Activated naive CD4-positive, alpha-beta T cell treated with anti-CD3 and anti-CD28 coated beads, Interleukin-2, amount 50 U/mL, for 16 hours (primary cell): Measurements from ENCODE around the gene TSKU.

Experiments used
- DNase-seq: peaks from one replicate; pipeline ENCODE4 v3.0.0-alpha.2; 2020

The TSKU gene

GRCh38 chr11:76770642-76771445 lies 12.3 kb upstream of the TSKU start:
- no peak for DNase-seq

DNA sequence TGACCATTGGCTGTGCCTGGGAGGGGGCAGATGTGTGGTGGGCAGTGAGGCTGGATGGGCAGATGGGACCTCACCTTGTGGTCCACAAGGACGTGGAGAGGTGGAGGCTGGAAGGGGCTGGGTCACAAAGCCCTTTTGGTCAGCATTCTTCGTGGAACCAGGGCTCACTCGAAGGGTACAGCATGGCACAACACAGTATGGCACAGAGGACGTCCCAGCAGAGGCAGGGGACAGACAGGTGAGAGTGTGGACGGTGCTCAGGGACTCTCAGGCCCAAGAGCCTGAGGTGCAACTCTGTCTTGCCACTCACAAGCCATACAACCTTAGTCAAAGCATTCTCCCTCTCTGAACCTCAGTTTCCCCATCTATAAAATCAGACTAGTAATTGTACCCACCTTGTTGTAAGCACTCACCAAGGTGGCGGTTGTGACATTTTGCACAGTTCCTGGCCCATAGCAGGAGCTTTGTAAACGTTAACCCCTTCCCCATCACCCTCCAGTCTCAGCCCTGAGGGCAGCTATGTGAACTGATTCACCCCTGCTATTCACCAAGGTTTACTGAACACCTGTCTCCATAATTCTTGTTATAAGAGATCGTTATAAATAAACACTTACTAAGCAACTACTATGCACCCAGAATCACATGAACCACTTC lies 11.6 kb upstream of the TSKU start:
- no peak for DNase-seq

GRCh38 chr11:76772100-76772782 lies 10.9 kb upstream of the TSKU start:
- no peak for DNase-seq

DNA sequence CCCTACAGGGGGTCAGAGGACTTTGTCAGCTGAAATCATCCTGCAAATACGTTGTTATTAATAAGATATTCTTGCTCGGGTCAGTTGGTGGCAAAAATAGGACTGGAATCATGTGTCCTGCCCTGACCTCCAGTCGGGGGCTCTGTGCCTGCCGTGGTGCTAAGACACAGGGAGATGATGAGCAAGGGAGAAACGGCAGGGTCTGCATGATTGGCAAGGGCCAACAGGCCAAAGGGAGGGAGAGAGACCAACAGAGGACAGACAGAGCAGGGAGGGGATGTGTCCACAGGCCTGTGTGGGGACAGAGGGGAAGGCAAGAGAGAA lies 10.4 kb upstream of the TSKU start:
- DNase-seq: no peak

DNA sequence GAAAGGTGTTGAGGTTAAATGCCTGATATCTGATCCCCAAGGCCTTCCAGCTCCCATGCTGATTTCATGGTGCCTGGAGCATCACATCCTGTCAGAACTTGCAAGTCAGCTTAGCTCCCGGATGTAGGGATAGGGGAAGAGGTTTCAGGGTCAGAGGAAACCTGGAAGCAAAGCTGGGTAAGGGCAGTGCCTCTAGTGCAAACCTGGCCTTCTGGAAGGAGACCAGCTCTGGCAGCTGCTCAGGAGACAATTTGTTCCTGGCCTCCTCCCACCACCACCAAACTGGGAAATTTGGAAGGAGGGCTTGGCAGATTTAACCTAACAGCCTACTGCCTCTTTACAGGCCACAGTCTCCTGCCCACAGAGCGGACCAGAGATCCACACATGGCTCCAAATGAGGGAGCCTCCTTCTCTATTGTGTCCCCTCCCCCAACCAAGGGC lies 9.2 kb upstream of the TSKU start:
- DNase-seq: no peak

- DNase-seq: no peak
Observed at GRCh38 chr11:76776472-76776871, 6.7 kb upstream of the TSKU start.

DNA sequence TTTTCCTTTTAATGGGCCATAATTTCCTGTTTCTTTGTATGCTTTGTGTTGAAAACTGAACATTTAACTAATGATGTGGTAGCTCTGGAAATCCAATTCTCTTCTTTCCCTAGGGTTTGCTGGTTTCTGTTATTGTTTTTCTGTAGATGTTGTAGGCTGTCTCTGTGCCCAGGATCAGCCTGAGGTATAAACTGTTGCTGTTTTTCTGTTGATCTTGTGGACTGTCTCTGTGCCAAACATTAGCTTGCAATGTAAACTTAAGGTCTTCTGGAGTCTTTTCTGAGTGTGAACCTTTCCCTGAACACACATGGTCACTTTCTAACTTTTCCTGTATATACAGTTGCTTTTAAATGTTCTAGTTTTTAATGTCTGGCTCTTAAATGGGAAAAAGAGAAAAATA lies 5.9 kb upstream of the TSKU start:
- no peak for DNase-seq

GRCh38 chr11:76777876-76778275 lies 5.3 kb upstream of the TSKU start:
- no peak for DNase-seq

GRCh38 chr11:76778874-76779273 lies 4.3 kb upstream of the TSKU start:
- DNase-seq: no peak

- DNase-seq: no peak
Observed at GRCh38 chr11:76781046-76781801, 1.9 kb upstream of the TSKU start.

DNA sequence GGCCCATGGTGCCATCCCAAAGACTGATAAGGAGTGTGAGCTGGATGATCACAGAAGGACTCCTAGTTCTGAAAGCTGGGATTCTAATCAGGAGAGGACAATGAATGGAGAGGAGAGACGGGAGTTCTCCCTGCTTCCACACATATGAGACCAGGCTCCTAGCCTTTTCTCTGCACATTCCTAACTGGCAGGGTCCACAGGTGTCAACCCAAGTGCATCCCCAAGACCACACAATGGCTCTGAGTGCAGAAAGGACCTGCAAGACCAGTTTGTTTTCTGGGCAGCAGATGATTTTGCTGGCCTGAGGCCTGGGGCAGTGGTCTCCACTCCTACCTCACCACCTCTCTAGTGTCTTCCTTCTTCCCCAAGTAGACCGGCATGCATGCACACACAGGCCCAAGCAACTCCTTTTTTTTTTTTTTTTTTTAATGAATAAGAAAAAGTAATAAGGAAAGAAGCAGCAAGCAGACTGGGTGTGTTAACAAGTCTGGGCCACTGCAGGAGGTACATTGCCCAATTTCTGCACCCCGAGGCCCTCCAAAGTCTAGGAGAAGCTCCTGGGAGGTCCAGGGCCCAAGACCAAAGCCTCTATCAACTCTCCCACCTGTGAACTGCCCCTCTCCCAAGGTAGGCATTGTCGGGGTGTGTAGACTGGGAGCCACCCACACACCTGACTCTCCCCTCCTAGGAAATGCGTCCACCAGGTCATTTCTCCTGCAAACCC lies 1.2 kb upstream of the TSKU start:
- DNase-seq: no peak

DNA sequence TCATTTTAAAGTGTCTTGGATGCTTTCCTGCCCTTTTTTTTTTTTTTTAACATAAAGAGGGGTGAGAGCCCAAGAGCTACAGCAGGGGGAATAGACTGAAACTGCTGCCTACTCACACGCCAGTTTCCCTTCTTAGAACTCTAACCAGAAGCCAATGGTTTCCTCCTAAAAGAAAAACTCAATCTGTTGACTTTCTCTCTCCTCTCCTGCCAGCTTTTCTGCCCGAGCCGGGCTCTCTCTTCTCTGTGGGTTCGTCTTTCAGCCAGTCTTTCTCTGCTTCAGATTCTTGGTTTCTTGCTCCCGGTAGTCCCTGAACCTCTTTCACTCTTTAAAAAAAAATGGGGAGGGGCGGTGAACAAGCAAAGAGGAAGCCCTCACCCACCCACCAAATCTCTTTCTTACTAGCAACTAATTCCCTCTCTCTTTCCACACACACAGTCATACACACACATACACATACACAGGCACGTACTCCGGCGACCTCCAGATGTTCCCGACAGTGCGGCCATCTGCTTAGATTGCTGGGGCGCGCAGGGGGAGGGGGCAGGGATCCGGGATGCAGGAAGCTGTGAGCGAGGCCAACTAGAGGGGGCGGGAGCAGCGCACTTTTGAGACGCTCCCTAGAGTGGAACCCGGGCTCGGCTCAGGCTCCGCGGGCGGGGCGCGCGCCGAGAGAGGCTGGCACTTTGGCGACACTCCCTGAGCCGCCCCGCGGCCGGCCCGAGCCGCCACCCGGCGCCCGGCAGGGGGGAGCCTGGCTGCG lies 444 bp upstream of the TSKU start:
- peak; percentile 39 for DNase-seq

GRCh38 chr11:76783896-76784813 lies 999 bp downstream of the TSKU start:
- no peak for DNase-seq

GRCh38 chr11:76785513-76785912 lies 2.4 kb downstream of the TSKU start:
- no peak for DNase-seq

DNA sequence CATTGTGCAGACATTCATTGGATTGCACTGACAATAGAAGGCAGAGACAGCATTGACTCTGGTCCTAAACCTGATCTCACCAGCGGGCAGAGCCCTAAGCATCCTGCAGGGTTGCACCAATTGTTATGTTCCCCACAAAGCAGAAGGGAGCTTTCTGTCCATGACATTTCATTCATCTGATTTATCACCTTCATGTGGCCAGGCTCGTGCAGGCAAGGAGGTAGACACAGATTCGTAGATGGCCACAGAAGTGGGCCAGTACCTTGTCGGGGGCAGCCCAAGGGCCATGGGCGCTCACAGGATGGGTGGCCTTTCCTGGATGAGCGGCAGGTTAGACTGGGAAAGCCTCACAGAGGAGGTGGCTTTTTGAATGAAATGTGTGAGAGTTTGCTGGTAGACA lies 2.9 kb downstream of the TSKU start:
- DNase-seq: no peak

DNA sequence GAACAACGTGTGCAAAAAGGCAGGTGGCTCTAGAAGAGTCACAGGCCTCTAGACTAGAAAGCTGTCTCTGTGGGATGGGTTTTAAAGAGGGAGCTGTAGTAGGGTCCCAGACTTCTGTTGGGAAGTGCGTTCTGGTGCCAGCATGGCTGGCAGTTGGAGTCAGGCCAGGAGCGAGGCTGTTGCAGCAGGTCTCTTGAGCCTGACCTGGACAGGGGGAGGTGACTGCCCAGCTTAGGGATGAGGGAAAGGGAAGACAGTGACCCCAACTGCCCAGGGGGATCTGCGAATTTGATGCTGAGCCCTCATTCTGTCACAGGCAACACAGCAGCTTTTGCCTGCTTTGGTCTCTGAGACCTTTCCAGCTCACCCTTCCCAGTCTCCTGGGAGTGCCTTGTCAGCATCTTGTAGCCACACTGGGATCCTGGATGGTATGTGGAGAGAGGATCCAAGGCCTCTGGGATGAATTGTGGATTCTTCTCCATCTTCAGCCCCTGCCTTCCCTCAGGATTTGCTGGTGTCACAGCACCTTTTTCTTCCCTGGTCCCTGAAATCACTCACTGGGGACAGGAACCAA lies 3.4 kb downstream of the TSKU start:
- DNase-seq: no peak

DNA sequence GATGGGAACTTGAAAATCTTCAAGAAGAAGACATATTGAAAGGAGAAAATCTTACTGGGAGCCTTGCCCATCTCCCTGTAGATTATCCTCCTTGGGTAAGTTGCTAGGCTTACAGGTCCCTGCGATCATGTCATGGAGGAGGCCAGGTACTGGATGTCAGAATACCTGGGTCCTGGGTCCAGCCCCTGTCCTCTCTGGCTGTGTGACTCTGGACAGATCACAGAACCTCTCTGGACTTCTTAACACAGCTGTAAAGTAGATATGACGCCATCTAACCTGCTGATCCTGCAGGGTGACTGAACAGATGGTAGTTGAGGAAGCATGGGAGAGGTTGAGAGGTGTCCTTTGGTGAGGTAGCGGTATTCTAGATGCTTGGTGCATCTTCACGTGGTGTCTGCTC lies 4.1 kb downstream of the TSKU start:
- DNase-seq: no peak

DNA sequence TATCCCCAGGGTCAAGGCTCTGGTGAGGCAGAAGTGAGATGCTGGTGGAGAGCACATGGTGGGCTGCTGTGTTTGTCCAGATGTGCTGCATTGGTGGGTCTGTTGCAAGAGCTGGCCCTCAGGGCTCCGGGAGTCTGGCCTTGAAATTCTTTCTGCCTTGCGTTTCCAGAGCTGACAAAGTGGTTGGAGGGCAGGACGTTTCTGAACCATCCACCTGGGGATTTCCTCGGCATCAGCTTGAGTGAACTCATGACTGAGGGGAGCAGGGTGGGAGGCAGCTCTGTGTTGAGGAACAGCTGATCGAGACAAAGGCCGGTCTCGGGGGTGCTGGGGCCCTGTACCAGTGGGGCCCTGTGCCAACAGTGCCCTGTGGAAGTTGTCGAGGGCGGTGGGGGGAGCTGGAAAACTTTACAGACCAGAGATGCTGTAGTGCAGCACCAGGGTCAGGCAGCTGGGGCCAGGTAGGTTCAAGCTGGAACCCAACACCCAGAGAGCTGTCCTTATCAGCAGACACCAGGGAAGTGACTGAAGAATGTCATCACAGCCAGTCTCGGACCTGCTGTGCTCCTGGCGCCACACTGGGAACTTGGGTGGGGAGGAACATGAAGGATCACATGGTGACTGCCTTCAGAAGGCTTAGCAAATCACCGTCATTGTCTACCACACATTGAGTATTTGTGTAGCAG lies 4.9 kb downstream of the TSKU start:
- DNase-seq: no peak

DNA sequence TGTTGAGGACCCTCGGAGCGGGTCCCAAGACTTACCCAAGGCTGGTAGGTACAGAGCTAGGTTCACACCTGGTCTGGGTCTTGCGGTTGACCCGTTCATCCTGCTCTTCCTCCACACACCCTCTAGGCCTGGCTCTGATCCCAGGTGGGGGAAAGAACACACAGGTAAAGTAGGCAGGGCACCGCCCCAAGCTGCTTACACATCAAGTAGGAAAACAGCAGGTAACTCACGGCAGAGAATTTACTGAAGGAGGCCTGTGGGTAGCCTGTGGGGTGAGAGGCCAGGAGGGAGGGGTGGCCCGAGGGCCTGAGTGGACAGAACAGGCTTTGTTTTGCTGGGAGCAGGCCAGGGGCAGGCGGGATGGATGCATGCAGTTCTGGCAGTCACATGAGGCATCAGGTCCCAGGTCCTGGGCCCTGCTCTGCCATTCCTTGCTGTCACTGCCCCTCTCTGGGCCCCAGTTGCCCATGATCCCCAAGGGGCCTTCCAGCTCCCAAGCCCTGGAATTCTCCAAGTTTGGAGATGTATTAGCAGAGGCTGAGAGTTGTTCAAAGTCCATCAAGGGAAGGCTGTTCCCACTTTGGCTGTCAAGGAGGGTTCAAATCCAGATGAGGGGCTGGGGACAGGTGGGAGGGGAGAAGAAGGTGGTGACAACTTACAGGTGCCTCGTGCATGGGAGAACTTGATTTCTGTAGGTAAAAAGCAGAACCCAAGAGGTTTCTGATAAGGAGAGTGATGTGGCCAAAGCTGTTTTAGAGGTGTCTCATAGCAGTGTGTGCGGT lies 5.7 kb downstream of the TSKU start:
- DNase-seq: no peak
